ENCODE results near the gene FLVCR2. TPM values are rescaled to one million over a fixed set of nuclear protein-coding genes. Genes with fewer than 3 reads are reported as not detected.

The FLVCR2 gene
- total and polyA plus RNA-seq, 2 of the 13 experiments (the other 11 are each of a cell fraction or from before 2014, with no cell fraction given): 9.9 to 10.5 TPM

GRCh38 chr14:75648066-75648838 is 69.8 kb downstream of the FLVCR2 start (continued):
- peak; percentile 97 for TF ChIP-seq TARDBP (CRISPR knock-in tag; IDR thresholded peaks at IDR 0.05)
- TF ChIP-seq, protein P1, sequence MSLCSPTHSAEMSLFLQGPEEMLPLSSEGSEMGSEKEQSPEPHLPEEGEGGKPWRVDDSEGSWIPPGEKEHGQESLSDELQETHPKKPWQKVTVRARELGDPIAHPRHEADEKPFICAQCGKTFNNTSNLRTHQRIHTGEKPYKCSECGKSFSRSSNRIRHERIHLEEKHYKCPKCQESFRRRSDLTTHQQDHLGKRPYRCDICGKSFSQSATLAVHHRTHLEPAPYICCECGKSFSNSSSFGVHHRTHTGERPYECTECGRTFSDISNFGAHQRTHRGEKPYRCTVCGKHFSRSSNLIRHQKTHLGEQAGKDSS (CRISPR knock-in tag; IDR thresholded peaks at IDR 0.05; ENCODE audit: borderline replicate concordance, low read depth): peak; percentile 88
- TF ChIP-seq SNAPC5 (CRISPR knock-in tag; IDR thresholded peaks at IDR 0.05; ENCODE audit: borderline replicate concordance): peak; percentile 11; the same call in 1 of the 2 replicates
- TF ChIP-seq, protein P2, sequence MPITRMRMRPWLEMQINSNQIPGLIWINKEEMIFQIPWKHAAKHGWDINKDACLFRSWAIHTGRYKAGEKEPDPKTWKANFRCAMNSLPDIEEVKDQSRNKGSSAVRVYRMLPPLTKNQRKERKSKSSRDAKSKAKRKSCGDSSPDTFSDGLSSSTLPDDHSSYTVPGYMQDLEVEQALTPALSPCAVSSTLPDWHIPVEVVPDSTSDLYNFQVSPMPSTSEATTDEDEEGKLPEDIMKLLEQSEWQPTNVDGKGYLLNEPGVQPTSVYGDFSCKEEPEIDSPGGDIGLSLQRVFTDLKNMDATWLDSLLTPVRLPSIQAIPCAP (CRISPR knock-in tag; IDR thresholded peaks at IDR 0.05; ENCODE audit: low read depth): no peak
- TF ChIP-seq RAD21 (CRISPR knock-in tag; IDR thresholded peaks at IDR 0.05): peak; percentile 40
- no peak for TF ChIP-seq ZNF776 (CRISPR knock-in tag; IDR thresholded peaks at IDR 0.05)
- TF ChIP-seq ZNF788 (CRISPR knock-in tag; IDR thresholded peaks at IDR 0.05; ENCODE audit: borderline replicate concordance): peak; percentile 92; the same call in 1 of the 2 replicates
- peak; percentile 90 for TF ChIP-seq JUND (CRISPR knock-in tag; IDR thresholded peaks at IDR 0.05)
- peak; percentile 45; the same call in 1 of the 2 replicates for TF ChIP-seq FOSL1 (CRISPR knock-in tag; IDR thresholded peaks at IDR 0.05; ENCODE audit: borderline replicate concordance)
- TF ChIP-seq, protein P3, sequence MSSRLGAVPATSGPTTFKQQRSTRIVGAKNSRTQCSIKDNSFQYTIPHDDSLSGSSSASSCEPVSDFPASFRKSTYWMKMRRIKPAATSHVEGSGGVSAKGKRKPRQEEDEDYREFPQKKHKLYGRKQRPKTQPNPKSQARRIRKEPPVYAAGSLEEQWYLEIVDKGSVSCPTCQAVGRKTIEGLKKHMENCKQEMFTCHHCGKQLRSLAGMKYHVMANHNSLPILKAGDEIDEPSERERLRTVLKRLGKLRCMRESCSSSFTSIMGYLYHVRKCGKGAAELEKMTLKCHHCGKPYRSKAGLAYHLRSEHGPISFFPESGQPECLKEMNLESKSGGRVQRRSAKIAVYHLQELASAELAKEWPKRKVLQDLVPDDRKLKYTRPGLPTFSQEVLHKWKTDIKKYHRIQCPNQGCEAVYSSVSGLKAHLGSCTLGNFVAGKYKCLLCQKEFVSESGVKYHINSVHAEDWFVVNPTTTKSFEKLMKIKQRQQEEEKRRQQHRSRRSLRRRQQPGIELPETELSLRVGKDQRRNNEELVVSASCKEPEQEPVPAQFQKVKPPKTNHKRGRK (CRISPR knock-in tag; IDR thresholded peaks at IDR 0.05): no peak
- 0 out of 2 replicates have a peak, but pooled peaks have one; percentile 61 for TF ChIP-seq ZBTB42 (CRISPR knock-in tag; IDR thresholded peaks at IDR 0.05)
- peak; percentile 29; the same call in 1 of the 2 replicates for TF ChIP-seq ZBTB2 (CRISPR knock-in tag; IDR thresholded peaks at IDR 0.05; ENCODE audit: low read depth)
- TF ChIP-seq ZFYVE20 (CRISPR knock-in tag; IDR thresholded peaks at IDR 0.05; ENCODE audit: borderline replicate concordance, low read depth): no peak
- no peak for TF ChIP-seq PRDM15 (CRISPR knock-in tag; IDR thresholded peaks at IDR 0.05)
- TF ChIP-seq, protein P4, sequence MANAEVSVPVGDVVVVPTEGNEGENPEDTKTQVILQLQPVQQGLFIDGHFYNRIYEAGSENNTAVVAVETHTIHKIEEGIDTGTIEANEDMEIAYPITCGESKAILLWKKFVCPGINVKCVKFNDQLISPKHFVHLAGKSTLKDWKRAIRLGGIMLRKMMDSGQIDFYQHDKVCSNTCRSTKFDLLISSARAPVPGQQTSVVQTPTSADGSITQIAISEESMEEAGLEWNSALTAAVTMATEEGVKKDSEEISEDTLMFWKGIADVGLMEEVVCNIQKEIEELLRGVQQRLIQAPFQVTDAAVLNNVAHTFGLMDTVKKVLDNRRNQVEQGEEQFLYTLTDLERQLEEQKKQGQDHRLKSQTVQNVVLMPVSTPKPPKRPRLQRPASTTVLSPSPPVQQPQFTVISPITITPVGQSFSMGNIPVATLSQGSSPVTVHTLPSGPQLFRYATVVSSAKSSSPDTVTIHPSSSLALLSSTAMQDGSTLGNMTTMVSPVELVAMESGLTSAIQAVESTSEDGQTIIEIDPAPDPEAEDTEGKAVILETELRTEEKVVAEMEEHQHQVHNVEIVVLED (CRISPR knock-in tag; IDR thresholded peaks at IDR 0.05; ENCODE audit: borderline replicate concordance): no peak
- peak; percentile 27 for TF ChIP-seq WIZ (CRISPR knock-in tag; IDR thresholded peaks at IDR 0.05)

All from HepG2 (cell line).